HepG2 (cell line): Measurements from ENCODE around the gene MRPL58. TPM values are rescaled to one million over a fixed set of nuclear protein-coding genes. Genes with fewer than 3 reads are reported as not detected.

Experiments
- AKAP8 ChIP-seq: sonication (generic); formaldehyde crosslinking; IDR thresholded peaks from 2 replicates; pipeline ENCODE4 v1.5.1; 2020; ENCODE audit warnings: mild to moderate bottlenecking, missing genetic modification reagents
- HNRNPLL ChIP-seq: fragments of 200-400 bp; formaldehyde crosslinking; IDR thresholded peaks from 2 replicates; pipeline ENCODE4 v1.6.1; 2017; ENCODE audit warnings: mild to moderate bottlenecking, low read depth, low read length; ENCODE audit not compliant: poor library complexity, severe bottlenecking
- JUND ChIP-seq: sonication (generic); formaldehyde crosslinking; IDR thresholded peaks from 2 replicates; pipeline ENCODE4 v1.8.0; 2022; ENCODE audit warnings: mild to moderate bottlenecking, missing genetic modification reagents
- MAZ ChIP-seq, 2 experiments: sonication (generic) in 1 of 2; formaldehyde crosslinking in 1 of 2; IDR thresholded peaks; 2 replicates each; pipeline versions ENCODE4 v1.5.0 to v1.6.1; 2012 to 2020; ENCODE audit warnings: low read depth in 2 of 2, mild to moderate bottlenecking in 2 of 2, borderline replicate concordance in 1 of 2, improper control_type of control experiment in 1 of 2, low read length in 1 of 2, missing genetic modification reagents in 1 of 2, moderate library complexity in 1 of 2
- MXI1 ChIP-seq: IDR thresholded peaks from 3 replicates; pipeline ENCODE4 v1.6.1; 2012; ENCODE audit warnings: low read depth, low read length, inconsistent platforms, borderline replicate concordance
- NFE2L2 ChIP-seq: fragments of 150-350 bp; IDR thresholded peaks from 2 replicates; pipeline ENCODE4 v1.6.1; 2014; ENCODE audit warnings: low read length
- NPAS2 ChIP-seq: sonication (generic); formaldehyde crosslinking; IDR thresholded peaks from 2 replicates; pipeline ENCODE4 v1.8.0; 2022; ENCODE audit warnings: mild to moderate bottlenecking, missing genetic modification reagents, borderline replicate concordance
- SOX6 ChIP-seq, 2 experiments: fragments of 450-650 bp in 1 of 2; sonication (generic) in 1 of 2; formaldehyde crosslinking in 1 of 2; IDR thresholded peaks; 2 replicates each; pipeline versions ENCODE4 v1.4.0 to v1.6.1; 2017 to 2020; ENCODE audit warnings: antibody characterized with exemption in 1 of 2, mild to moderate bottlenecking in 1 of 2, missing genetic modification reagents in 1 of 2
- TBX2 ChIP-seq: sonication (generic); formaldehyde crosslinking; IDR thresholded peaks from 2 replicates; pipeline ENCODE4 v1.5.0; 2020; ENCODE audit warnings: missing genetic modification reagents, mild to moderate bottlenecking, borderline replicate concordance
- ZMYM3 ChIP-seq: sonication (generic); formaldehyde crosslinking; IDR thresholded peaks from 2 replicates; pipeline ENCODE4 v1.5.1; 2020; ENCODE audit warnings: mild to moderate bottlenecking, missing genetic modification reagents
- ZNF207 ChIP-seq: fragments of 450-650 bp; IDR thresholded peaks from 2 replicates; pipeline ENCODE4 v1.6.1; 2016; ENCODE audit warnings: antibody characterized with exemption, borderline replicate concordance
- ZNF337 ChIP-seq: sonication (generic); formaldehyde crosslinking; IDR thresholded peaks from 2 replicates; pipeline ENCODE4 v1.5.1; 2020; ENCODE audit warnings: missing genetic modification reagents, low read depth, mild to moderate bottlenecking, borderline replicate concordance
- ZNF556 ChIP-seq: sonication (generic); formaldehyde crosslinking; IDR thresholded peaks from 2 replicates; pipeline ENCODE4 v1.4.0; 2020; ENCODE audit warnings: mild to moderate bottlenecking, missing genetic modification reagents, borderline replicate concordance
- ZNF780A ChIP-seq: sonication (generic); formaldehyde crosslinking; IDR thresholded peaks from 2 replicates; pipeline ENCODE4 v1.8.0; 2022; ENCODE audit warnings: mild to moderate bottlenecking, missing genetic modification reagents, moderate library complexity
- polyA plus RNA-seq, 8 experiments: library from polyadenylated mRNA; depleted of rRNA in 3 of 8; stranded (reverse) in 7 of 8; unstranded in 1 of 8; fragments of >200 nt; fragmentation: Illumina TruSeq in 4 of 8; extraction: Trizol in 4 of 8; gene quantifications; 2 replicates each; pipeline versions ENCODE4 v1.2.1 to v1.2.3, GENCODE V29; 2011 to 2016; ENCODE audit warnings: low read depth in 4 of 8, missing spikeins in 1 of 8, mixed read lengths in 1 of 8; ENCODE audit not compliant: insufficient read depth in 1 of 8
- total RNA-seq, 5 experiments: library from RNA; depleted of rRNA; stranded (reverse); fragments of >200 nt; fragmentation: Illumina TruSeq; extraction: Trizol; gene quantifications; 2 replicates each; pipeline ENCODE4 v1.2.3, GENCODE V29; 2016; ENCODE audit warnings: low read depth in 1 of 5
- TF ChIP-seq, protein P1 (sequence below): sonication (generic); formaldehyde crosslinking; IDR thresholded peaks from 2 replicates; pipeline ENCODE4 v1.8.1; 2023; ENCODE audit warnings: missing genetic modification reagents, inconsistent platforms, borderline replicate concordance
- TF ChIP-seq, protein P2 (sequence below): sonication (generic); formaldehyde crosslinking; IDR thresholded peaks from 2 replicates; pipeline ENCODE4 v1.4.0; 2020; ENCODE audit warnings: missing genetic modification reagents, borderline replicate concordance
- TF ChIP-seq, protein P3 (sequence below): IDR thresholded peaks from 2 replicates; pipeline ENCODE4 v1.6.1; 2016; ENCODE audit warnings: mild to moderate bottlenecking
- TF ChIP-seq, protein P4 (sequence below): IDR thresholded peaks from 2 replicates; pipeline ENCODE4 v1.6.1; 2012; ENCODE audit warnings: low read depth, low read length, improper control_type of control experiment

The MRPL58 gene
- total and polyA plus RNA-seq, 2 of the 13 experiments (the other 11 are each of a cell fraction or from before 2014, with no cell fraction given), result 44.9 to 68.9 TPM

DNA sequence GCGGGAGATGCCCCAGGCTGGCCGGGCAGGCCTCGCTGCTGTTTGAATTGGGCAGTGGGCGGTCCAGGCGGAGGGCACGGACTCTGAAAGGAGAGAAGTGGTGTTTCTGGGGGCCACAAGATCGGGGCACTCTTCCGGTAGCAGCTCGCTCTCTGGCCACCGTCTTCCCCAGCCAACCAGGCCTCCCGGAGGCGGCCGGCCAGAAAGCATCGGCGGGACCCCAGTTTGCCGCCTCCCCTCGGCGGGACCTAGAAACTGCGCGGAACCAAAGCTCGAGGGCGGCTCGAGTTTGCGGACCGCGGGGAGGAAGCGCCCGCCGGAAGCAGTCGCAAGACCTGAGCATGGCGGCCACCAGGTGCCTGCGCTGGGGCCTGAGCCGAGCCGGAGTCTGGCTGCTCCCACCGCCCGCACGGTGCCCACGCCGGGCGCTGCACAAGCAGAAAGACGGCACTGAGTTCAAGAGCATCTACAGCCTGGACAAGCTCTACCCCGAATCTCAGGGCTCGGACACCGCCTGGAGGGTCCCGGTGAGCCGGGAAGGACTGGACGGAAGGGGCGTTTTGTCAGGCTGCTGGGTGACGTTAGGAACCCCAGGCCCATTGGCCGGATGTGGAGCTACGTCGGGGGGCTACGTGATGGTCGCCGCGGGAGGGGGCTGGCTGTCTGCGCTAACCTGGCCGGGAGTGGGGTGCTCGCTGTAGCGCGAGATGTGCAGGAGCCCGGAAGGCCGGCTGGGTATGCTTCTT lies at the start of gene MRPL58 (continued):
- TF ChIP-seq ZNF780A (CRISPR knock-in tag) (no peak), HNRNPLL (peak; percentile 80), TBX2 (peak; percentile 88), MXI1 (peak; percentile 88), ZMYM3 (CRISPR knock-in tag) (peak; percentile 71), NPAS2 (CRISPR knock-in tag) (no peak; the same call in 1 of the 2 replicates), NFE2L2 (0 out of 2 replicates have a peak, but pooled peaks have one; percentile 3), JUND (CRISPR knock-in tag) (peak; percentile 77), ZNF337 (CRISPR knock-in tag) (no peak; the same call in 1 of the 2 replicates), ZNF556 (peak; percentile 98), SOX6 (IDR thresholded peaks at IDR 0.05) (no peak), SOX6 (CRISPR knock-in tag; IDR thresholded peaks at IDR 0.05) (peak; percentile 86), AKAP8 (CRISPR knock-in tag) (no peak; the same call in 1 of the 2 replicates), ZNF207 (no peak), MAZ (IDR thresholded peaks at IDR 0.05; ENCODE audit: borderline replicate concordance, low read depth, low read length) (peak; percentile 55), MAZ (CRISPR knock-in tag; IDR thresholded peaks at IDR 0.05; ENCODE audit: low read depth) (peak; percentile 90)
- TF ChIP-seq, protein P1, sequence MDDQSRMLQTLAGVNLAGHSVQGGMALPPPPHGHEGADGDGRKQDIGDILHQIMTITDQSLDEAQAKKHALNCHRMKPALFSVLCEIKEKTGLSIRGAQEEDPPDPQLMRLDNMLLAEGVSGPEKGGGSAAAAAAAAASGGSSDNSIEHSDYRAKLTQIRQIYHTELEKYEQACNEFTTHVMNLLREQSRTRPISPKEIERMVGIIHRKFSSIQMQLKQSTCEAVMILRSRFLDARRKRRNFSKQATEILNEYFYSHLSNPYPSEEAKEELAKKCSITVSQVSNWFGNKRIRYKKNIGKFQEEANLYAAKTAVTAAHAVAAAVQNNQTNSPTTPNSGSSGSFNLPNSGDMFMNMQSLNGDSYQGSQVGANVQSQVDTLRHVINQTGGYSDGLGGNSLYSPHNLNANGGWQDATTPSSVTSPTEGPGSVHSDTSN (CRISPR knock-in tag), result peak; percentile 71; the same call in 1 of the 2 replicates
- TF ChIP-seq, protein P2, sequence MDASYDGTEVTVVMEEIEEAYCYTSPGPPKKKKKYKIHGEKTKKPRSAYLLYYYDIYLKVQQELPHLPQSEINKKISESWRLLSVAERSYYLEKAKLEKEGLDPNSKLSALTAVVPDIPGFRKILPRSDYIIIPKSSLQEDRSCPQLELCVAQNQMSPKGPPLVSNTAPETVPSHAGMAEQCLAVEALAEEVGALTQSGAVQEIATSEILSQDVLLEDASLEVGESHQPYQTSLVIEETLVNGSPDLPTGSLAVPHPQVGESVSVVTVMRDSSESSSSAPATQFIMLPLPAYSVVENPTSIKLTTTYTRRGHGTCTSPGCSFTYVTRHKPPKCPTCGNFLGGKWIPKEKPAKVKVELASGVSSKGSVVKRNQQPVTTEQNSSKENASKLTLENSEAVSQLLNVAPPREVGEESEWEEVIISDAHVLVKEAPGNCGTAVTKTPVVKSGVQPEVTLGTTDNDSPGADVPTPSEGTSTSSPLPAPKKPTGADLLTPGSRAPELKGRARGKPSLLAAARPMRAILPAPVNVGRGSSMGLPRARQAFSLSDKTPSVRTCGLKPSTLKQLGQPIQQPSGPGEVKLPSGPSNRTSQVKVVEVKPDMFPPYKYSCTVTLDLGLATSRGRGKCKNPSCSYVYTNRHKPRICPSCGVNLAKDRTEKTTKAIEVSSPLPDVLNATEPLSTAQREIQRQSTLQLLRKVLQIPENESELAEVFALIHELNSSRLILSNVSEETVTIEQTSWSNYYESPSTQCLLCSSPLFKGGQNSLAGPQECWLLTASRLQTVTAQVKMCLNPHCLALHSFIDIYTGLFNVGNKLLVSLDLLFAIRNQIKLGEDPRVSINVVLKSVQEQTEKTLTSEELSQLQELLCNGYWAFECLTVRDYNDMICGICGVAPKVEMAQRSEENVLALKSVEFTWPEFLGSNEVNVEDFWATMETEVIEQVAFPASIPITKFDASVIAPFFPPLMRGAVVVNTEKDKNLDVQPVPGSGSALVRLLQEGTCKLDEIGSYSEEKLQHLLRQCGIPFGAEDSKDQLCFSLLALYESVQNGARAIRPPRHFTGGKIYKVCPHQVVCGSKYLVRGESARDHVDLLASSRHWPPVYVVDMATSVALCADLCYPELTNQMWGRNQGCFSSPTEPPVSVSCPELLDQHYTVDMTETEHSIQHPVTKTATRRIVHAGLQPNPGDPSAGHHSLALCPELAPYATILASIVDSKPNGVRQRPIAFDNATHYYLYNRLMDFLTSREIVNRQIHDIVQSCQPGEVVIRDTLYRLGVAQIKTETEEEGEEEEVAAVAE (CRISPR knock-in tag), result peak; percentile 92; the same call in 1 of the 2 replicates
- TF ChIP-seq, protein P3, sequence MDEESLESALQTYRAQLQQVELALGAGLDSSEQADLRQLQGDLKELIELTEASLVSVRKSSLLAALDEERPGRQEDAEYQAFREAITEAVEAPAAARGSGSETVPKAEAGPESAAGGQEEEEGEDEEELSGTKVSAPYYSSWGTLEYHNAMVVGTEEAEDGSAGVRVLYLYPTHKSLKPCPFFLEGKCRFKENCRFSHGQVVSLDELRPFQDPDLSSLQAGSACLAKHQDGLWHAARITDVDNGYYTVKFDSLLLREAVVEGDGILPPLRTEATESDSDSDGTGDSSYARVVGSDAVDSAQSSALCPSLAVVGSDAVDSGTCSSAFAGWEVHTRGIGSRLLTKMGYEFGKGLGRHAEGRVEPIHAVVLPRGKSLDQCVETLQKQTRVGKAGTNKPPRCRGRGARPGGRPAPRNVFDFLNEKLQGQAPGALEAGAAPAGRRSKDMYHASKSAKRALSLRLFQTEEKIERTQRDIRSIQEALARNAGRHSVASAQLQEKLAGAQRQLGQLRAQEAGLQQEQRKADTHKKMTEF (CRISPR knock-in tag), result peak; percentile 99
- TF ChIP-seq, protein P4, sequence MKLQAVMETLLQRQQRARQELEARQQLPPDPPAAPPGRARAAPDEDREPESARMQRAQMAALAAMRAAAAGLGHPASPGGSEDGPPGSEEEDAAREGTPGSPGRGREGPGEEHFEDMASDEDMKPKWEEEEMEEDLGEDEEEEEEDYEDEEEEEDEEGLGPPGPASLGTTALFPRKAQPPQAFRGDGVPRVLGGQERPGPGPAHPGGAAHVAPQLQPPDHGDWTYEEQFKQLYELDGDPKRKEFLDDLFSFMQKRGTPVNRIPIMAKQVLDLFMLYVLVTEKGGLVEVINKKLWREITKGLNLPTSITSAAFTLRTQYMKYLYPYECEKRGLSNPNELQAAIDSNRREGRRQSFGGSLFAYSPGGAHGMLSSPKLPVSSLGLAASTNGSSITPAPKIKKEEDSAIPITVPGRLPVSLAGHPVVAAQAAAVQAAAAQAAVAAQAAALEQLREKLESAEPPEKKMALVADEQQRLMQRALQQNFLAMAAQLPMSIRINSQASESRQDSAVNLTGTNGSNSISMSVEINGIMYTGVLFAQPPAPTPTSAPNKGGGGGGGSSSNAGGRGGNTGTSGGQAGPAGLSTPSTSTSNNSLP, result no peak
